A549 (cell line): Measurements from ENCODE around the gene CARD11. TPM values are rescaled to one million over a fixed set of nuclear protein-coding genes. Genes with fewer than 3 reads are reported as not detected.

Experiments used
- ATAC-seq, 2 experiments: fragments of 200-7000 bp in 1 of 2; fragments of >200 bp in 1 of 2; cut with Nextera tagmentation in 1 of 2; cut with Tn5 transposase in 1 of 2; 3 replicates each; pipeline versions ENCODE4 v1.8.0 to v1.9.1; 2018 to 2020; ENCODE audit warnings: mild to moderate bottlenecking in 1 of 2, moderate library complexity in 1 of 2
- CTCF ChIA-PET: fragments of 300-600 bp; sonication (Branson Sonifier 250); formaldehyde crosslinking; extraction: SDS; loops from one replicate; lab custom pipeline; 2021; ENCODE audit warnings: antibody characterized with exemption, inconsistent platforms; lab: Yijun Ruan, JAX
- POLR2A ChIA-PET: fragments of 350-600 bp; formaldehyde crosslinking; extraction: SDS; loops from one replicate; lab custom pipeline; 2021; ENCODE audit warnings: antibody characterized with exemption, inconsistent platforms; lab: Yijun Ruan, JAX
- DNase-seq, 2 experiments: peaks; one replicate each; pipeline versions ENCODE4 v3.0.0 to v3.0.0-alpha.2; 2011 to 2016; ENCODE audit warnings: low read depth in 1 of 2, low spot score in 1 of 2
- FAIRE-seq: peaks from 2 replicates; lab custom pipeline; 2011; peaks lifted over from hg19 to GRCh38; lab: Jason Lieb, UNC
- H3K27ac ChIP-seq, 2 experiments: fragments of >200 bp; sonication (Bioruptor Twin); formaldehyde crosslinking; 3 replicates each; pipeline ENCODE4 v1.5.1; 2016 to 2017
- H3K4me1 ChIP-seq: fragments of >200 bp; sonication (Bioruptor Twin); formaldehyde crosslinking; 3 replicates; pipeline ENCODE4 v1.6.1; 2016
- H3K4me2 ChIP-seq: fragments of >200 bp; sonication (Bioruptor Twin); formaldehyde crosslinking; 3 replicates; pipeline ENCODE4 v1.6.1; 2016
- H3K4me3 ChIP-seq: fragments of >200 bp; sonication (Bioruptor Twin); formaldehyde crosslinking; 3 replicates; pipeline ENCODE4 v1.5.1; 2016
- H3K9me3 ChIP-seq: fragments of >200 bp; sonication (Bioruptor Twin); formaldehyde crosslinking; 3 replicates; pipeline ENCODE4 v1.6.1; 2016
- CBX8 ChIP-seq: fragments of 200-600 bp; sonication (generic); IDR thresholded peaks from 2 replicates; pipeline ENCODE4 v1.6.1; 2016
- CHD2 ChIP-seq: fragments of 150-350 bp; IDR thresholded peaks from 2 replicates; pipeline ENCODE4 v1.6.1; 2014; ENCODE audit warnings: low read length; ENCODE audit not compliant: partially characterized antibody
- CTCF ChIP-seq: fragments of >200 bp; sonication (Bioruptor Twin); formaldehyde crosslinking; IDR thresholded peaks from 3 replicates; pipeline ENCODE4 v1.5.1; 2016
- EHMT2 ChIP-seq: fragments of 200-600 bp; sonication (generic); IDR thresholded peaks from 2 replicates; pipeline ENCODE4 v1.6.1; 2016; ENCODE audit warnings: antibody characterized with exemption, low read depth, mild to moderate bottlenecking, moderate library complexity
- EP300 ChIP-seq, 2 experiments: fragments of >200 bp; sonication (Bioruptor Twin); formaldehyde crosslinking; IDR thresholded peaks; 2 replicates in 1 of 2; 3 replicates in 1 of 2; pipeline ENCODE4 v1.6.1; 2016 to 2017
- ESRRA ChIP-seq: fragments of 150-350 bp; IDR thresholded peaks from 2 replicates; pipeline ENCODE4 v1.6.1; 2014; ENCODE audit warnings: mild to moderate bottlenecking, low read length, borderline replicate concordance
- FOSL2 ChIP-seq, 2 experiments: fragments of 450-650 bp in 1 of 2; fragments of >200 bp in 1 of 2; sonication (Bioruptor Twin) in 1 of 2; formaldehyde crosslinking; IDR thresholded peaks; 2 replicates each; pipeline versions ENCODE4 v1.5.0 to v1.6.1; 2016 to 2020; ENCODE audit warnings: mild to moderate bottlenecking in 1 of 2, moderate library complexity in 1 of 2
- FOXS1 ChIP-seq: fragments of 250-450 bp; sonication (Bioruptor Pico); IDR thresholded peaks from 2 replicates; pipeline ENCODE4 v1.5.0; 2020; ENCODE audit warnings: mild to moderate bottlenecking, moderate library complexity
- HMGXB4 ChIP-seq: fragments of 250-450 bp; sonication (Bioruptor Pico); IDR thresholded peaks from 2 replicates; pipeline ENCODE4 v1.5.0; 2021; ENCODE audit warnings: mild to moderate bottlenecking, moderate library complexity, borderline replicate concordance
- JUN ChIP-seq, 2 experiments: fragments of >200 bp; sonication (Bioruptor Twin); formaldehyde crosslinking; IDR thresholded peaks; 2 replicates in 1 of 2; 3 replicates in 1 of 2; pipeline ENCODE4 v1.6.1; 2016 to 2017
- KDM5A ChIP-seq: fragments of 200-600 bp; sonication (generic); IDR thresholded peaks from 2 replicates; pipeline ENCODE4 v1.6.1; 2016; ENCODE audit warnings: antibody characterized with exemption, mild to moderate bottlenecking
- MAFK ChIP-seq: fragments of 450-650 bp; IDR thresholded peaks from 2 replicates; pipeline ENCODE4 v1.6.1; 2014; ENCODE audit not compliant: partially characterized antibody
- MAZ ChIP-seq: fragments of 150-350 bp; IDR thresholded peaks from 2 replicates; pipeline ENCODE4 v1.6.1; 2014; ENCODE audit warnings: antibody characterized with exemption, low read depth, low read length, borderline replicate concordance
- NPAS2 ChIP-seq: fragments of 250-450 bp; sonication (Bioruptor Pico); IDR thresholded peaks from 2 replicates; pipeline ENCODE4 v1.8.0; 2022; ENCODE audit warnings: mild to moderate bottlenecking, moderate library complexity, borderline replicate concordance
- POLR2A ChIP-seq: IDR thresholded peaks from 2 replicates; pipeline ENCODE4 v1.6.1; 2012; ENCODE audit warnings: mild to moderate bottlenecking, low read length
- RAD21 ChIP-seq, 2 experiments: fragments of >200 bp in 1 of 2; sonication (Bioruptor Twin) in 1 of 2; formaldehyde crosslinking in 1 of 2; IDR thresholded peaks in 1 of 2; conservative IDR thresholded peaks in 1 of 2; 2 replicates in 1 of 2; 3 replicates in 1 of 2; pipeline ENCODE4 v1.6.1; 2012 to 2018; ENCODE audit warnings: inconsistent platforms in 1 of 2
- RARB ChIP-seq: fragments of 250-450 bp; sonication (Bioruptor Pico); IDR thresholded peaks from 2 replicates; pipeline ENCODE4 v1.8.0; 2021; ENCODE audit warnings: mild to moderate bottlenecking, moderate library complexity
- SMC3 ChIP-seq: fragments of >200 bp; sonication (Bioruptor Twin); formaldehyde crosslinking; IDR thresholded peaks from 3 replicates; pipeline ENCODE4 v1.6.1; 2018; ENCODE audit warnings: inconsistent platforms
- SREBF2 ChIP-seq: fragments of 450-650 bp; IDR thresholded peaks from 2 replicates; pipeline ENCODE4 v1.6.1; 2014; ENCODE audit warnings: mild to moderate bottlenecking, moderate library complexity
- ZC3H11A ChIP-seq: fragments of 450-650 bp; IDR thresholded peaks from 2 replicates; pipeline ENCODE4 v1.6.1; 2014; ENCODE audit warnings: antibody characterized with exemption, mild to moderate bottlenecking
- ZSCAN20 ChIP-seq: fragments of 250-450 bp; sonication (Bioruptor Pico); IDR thresholded peaks from 2 replicates; pipeline ENCODE4 v1.8.0; 2022; ENCODE audit warnings: mild to moderate bottlenecking, moderate library complexity
- WGBS: methylation state at CpG from one replicate; pipeline ENCODE4 v1.1.6; 2017; ENCODE audit errors: missing lambda C conversion rate; 5-methylcytosine and 5-hydroxymethylcytosine counted together
- polyA plus RNA-seq, 4 experiments: library from polyadenylated mRNA; depleted of rRNA in 3 of 4; stranded (reverse); fragments of >200 nt; fragmentation: RNase III in 1 of 4; extraction: RNeasy Plus Mini Kit Qiagen cat#74134 plus additional on column Dnase treatment in 1 of 4; gene quantifications; 2 replicates in 3 of 4; 3 replicates in 1 of 4; pipeline ENCODE4 v1.2.3, GENCODE V29; 2011 to 2017
- TF ChIP-seq, protein P1 (sequence below): IDR thresholded peaks from 2 replicates; pipeline ENCODE4 v1.6.1; 2012
- TF ChIP-seq, protein P2 (sequence below): fragments of >200 bp; sonication (Bioruptor Twin); formaldehyde crosslinking; IDR thresholded peaks from 3 replicates; pipeline ENCODE4 v1.6.1; 2016

Gene CARD11
- polyA plus RNA-seq, 2 of the 4 experiments (the other 2 are of a cell fraction), result 0.48 to 1.1 TPM

DNA sequence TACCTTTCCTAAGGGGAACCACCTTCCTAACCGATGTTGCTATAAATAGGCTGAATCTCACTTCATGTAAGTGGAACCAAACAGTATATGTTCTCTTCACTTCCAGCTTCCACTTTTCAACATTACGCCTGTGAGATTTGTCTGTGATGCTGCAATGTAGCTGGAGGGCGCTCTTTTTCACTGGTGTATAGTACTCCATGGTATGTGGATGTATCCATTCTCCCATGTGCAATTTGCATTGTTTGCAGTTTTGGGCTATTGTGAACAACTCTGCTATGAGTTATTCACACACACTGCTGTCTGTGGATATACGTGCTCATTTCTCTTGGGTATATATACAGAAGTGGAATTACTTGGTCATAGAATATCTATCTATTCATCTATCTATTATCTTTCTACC, 123.6 kb downstream of the CARD11 start:
- H3K4me3 ChIP-seq, result no peak overlapping the region
- no peak for TF ChIP-seq RARB (CRISPR knock-in tag)
- TF ChIP-seq MAFK, result peak; percentile 27
- FAIRE-seq, result no peak
- DNase-seq, result no peak
- WGBS, result 37% methylated on average over 4 of the region's 4 CpGs
- ATAC-seq, result no peak
- no peak overlapping the region for H3K4me2 ChIP-seq
- H3K9me3 ChIP-seq, result no peaks in the 10 kb centered on the region
- POLR2A ChIA-PET, result no interaction called here
- no peak overlapping the region for H3K27ac ChIP-seq
- CTCF ChIA-PET, result interaction anchor here (1.2 kb wide), 1 partner anchor 34 kb away, joined by 3 read pairs; no protein-coding TSS in a partner anchor
- no peaks in the 10 kb centered on the region for H3K4me1 ChIP-seq

DNA sequence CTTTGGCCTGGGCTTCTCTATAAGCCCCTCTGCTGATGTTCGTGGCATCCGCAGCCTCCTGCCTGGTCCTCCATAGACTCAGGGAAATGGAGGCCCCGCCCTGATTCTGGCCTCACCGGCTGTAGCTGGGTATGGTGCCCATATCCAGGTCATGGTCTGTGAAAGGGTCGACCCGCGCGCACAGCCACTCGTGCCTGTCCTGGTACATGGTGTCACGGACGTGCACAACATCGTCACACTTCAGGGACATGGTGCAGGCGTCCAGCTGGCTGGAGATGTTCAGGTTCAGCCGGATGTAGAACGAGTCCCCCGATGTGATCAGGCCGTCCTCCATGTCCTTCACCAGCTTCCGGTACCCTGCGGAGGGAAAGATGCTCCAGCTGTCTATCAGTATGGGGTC, 124.4 kb downstream of the CARD11 start:
- ChIA-PET CTCF (interaction anchor here (1.2 kb wide), 1 partner anchor 33 kb away, joined by 3 read pairs; no protein-coding TSS in a partner anchor), POLR2A (no interaction called here)
- 84% methylated on average over 15 of the region's 19 CpGs for WGBS
- H3K4me1 ChIP-seq, result no peaks in the 10 kb centered on the region
- no peak for TF ChIP-seq FOXS1 (CRISPR knock-in tag)
- TF ChIP-seq ESRRA, result no peak
- TF ChIP-seq POLR2A, result no peak
- no peak for TF ChIP-seq ZC3H11A
- TF ChIP-seq, protein P1, sequence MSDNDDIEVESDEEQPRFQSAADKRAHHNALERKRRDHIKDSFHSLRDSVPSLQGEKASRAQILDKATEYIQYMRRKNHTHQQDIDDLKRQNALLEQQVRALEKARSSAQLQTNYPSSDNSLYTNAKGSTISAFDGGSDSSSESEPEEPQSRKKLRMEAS, result no peak
- no peak for TF ChIP-seq SREBF2
- no peak for ATAC-seq
- FAIRE-seq, result no peak
- no peak overlapping the region for H3K4me2 ChIP-seq
- H3K9me3 ChIP-seq, result no peaks in the 10 kb centered on the region
- no peak for DNase-seq
- no peak overlapping the region for H3K27ac ChIP-seq
- H3K4me3 ChIP-seq, result no peak overlapping the region

DNA sequence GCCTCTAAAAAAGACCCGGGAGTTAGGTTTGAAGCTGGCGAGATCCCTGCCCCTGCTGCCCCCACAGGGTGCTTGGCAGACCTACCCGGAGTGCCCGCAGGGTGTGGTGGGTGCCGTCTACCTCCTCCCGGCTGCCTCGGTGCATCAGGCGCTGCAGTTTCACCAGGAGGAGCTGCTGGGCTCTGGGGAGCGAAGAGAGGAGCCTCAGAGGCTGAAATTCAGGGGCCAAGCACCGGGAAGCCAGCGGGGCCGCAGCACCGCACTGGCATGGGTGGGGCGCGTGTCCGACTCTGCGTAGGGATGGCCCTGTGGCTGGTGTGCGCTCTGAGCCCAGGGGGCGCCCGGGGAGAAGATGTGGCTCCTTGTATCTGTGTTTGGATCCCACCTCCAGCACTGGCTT, 125.3 kb downstream of the CARD11 start:
- TF ChIP-seq HMGXB4 (CRISPR knock-in tag), result no peak
- no peak for TF ChIP-seq ESRRA
- no peak for TF ChIP-seq RAD21 (conservative IDR thresholded peaks at IDR 0.05 in 1 of 2, IDR thresholded peaks at IDR 0.05 in 1 of 2)
- no peak for TF ChIP-seq MAZ
- no peak for TF ChIP-seq CBX8
- TF ChIP-seq JUN (IDR thresholded peaks at IDR 0.05), result no peak
- FAIRE-seq, result no peak
- DNase-seq, result no peak
- ChIA-PET CTCF (no interaction called here), POLR2A (no interaction called here)
- no peaks in the 10 kb centered on the region for H3K4me1 ChIP-seq
- WGBS, result 63% methylated on average over 13 of the region's 20 CpGs
- H3K9me3 ChIP-seq, result no peaks in the 10 kb centered on the region
- ATAC-seq, result no peak
- no peak overlapping the region for H3K4me2 ChIP-seq
- no peak overlapping the region for H3K4me3 ChIP-seq
- no peak overlapping the region for H3K27ac ChIP-seq

DNA sequence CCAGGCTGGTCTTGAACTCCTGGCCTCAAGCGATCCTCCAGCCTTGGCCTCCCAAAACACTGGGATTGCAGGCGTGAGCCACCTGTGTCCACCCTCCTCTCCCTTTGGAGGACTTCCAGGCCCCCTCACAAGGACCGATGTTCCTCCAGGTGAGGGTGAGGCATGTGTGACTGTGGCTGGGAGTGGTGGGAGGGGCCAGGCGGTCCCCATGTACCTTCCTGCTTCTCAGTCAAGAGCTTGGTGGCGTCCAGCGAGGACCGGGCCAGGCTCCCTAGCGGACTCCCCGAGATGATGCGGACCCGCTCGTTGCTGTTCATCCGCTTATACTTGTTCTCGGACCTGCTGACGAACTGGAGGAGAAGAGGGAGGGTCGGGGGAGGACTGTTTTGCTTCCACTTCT, 128.6 kb downstream of the CARD11 start:
- FAIRE-seq, result no peak
- 84% methylated on average over 16 of the region's 16 CpGs for WGBS
- no peak overlapping the region for H3K27ac ChIP-seq
- no peaks in the 10 kb centered on the region for H3K9me3 ChIP-seq
- H3K4me3 ChIP-seq, result no peak overlapping the region
- CTCF ChIA-PET, result interaction anchor here (0.8 kb wide), 1 partner anchor 149 kb away, joined by 3 read pairs; no protein-coding TSS in a partner anchor
- H3K4me2 ChIP-seq, result no peak overlapping the region
- TF ChIP-seq SMC3, result no peak
- TF ChIP-seq NPAS2 (CRISPR knock-in tag), result no peak
- TF ChIP-seq, protein P2, sequence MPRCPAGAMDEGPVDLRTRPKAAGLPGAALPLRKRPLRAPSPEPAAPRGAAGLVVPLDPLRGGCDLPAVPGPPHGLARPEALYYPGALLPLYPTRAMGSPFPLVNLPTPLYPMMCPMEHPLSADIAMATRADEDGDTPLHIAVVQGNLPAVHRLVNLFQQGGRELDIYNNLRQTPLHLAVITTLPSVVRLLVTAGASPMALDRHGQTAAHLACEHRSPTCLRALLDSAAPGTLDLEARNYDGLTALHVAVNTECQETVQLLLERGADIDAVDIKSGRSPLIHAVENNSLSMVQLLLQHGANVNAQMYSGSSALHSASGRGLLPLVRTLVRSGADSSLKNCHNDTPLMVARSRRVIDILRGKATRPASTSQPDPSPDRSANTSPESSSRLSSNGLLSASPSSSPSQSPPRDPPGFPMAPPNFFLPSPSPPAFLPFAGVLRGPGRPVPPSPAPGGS, result no peak
- no peak for TF ChIP-seq EHMT2
- no peak for TF ChIP-seq ZSCAN20
- no peak for TF ChIP-seq EP300 (IDR thresholded peaks at IDR 0.05)
- TF ChIP-seq KDM5A, result no peak
- TF ChIP-seq CHD2, result no peak
- TF ChIP-seq FOXS1 (CRISPR knock-in tag), result no peak
- TF ChIP-seq CTCF, result no peak
- no peak for TF ChIP-seq MAZ
- no peak for TF ChIP-seq ZC3H11A
- no peak for TF ChIP-seq HMGXB4 (CRISPR knock-in tag)
- TF ChIP-seq FOSL2 (IDR thresholded peaks at IDR 0.05), result no peak
- no peak for TF ChIP-seq FOSL2 (CRISPR knock-in tag; IDR thresholded peaks at IDR 0.05)
- TF ChIP-seq, all 56 proteins: peak for 0
- no peak for ATAC-seq
- H3K4me1 ChIP-seq, result no peaks in the 10 kb centered on the region
- POLR2A ChIA-PET, result no interaction called here
- no peak for DNase-seq
